Spleen (tissue), 11 donors: ENCODE results near the gene DCPS. TPM values are rescaled to one million over a fixed set of nuclear protein-coding genes. Genes with fewer than 3 reads are reported as not detected.

Source experiments
- DNase-seq: peaks from one replicate; pipeline ENCODE4 v3.0.0-alpha.2; 2020
- H3K27ac ChIP-seq, 8 donors: fragments of 200-600 bp; sonication (generic) in 7 of 8; 1 replicate in 4 of 8; 2 replicates in 4 of 8; pipeline versions ENCODE4 v1.5.0 to v1.8.0; 2016 to 2021; ENCODE audit warnings: inconsistent platforms in 4 of 8, mild to moderate bottlenecking in 4 of 8, moderate library complexity in 1 of 8
- H3K27me3 ChIP-seq, 7 donors: fragments of 200-600 bp; sonication (generic) in 6 of 7; replicated peaks in 1 of 7; 1 replicate in 4 of 7; 2 replicates in 3 of 7; pipeline versions ENCODE4 v1.5.0 to v1.8.0; 2016 to 2021; ENCODE audit warnings: inconsistent platforms in 3 of 7, mild to moderate bottlenecking in 1 of 7
- H3K36me3 ChIP-seq, 6 donors: fragments of 200-600 bp; sonication (generic) in 5 of 6; 1 replicate in 4 of 6; 2 replicates in 2 of 6; pipeline versions ENCODE4 v1.5.0 to v1.8.0; 2016 to 2021; ENCODE audit warnings: inconsistent platforms in 2 of 6
- H3K4me1 ChIP-seq, 6 donors: fragments of 200-600 bp; sonication (generic) in 5 of 6; 1 replicate in 3 of 6; 2 replicates in 3 of 6; pipeline versions ENCODE4 v1.5.0 to v1.8.0; 2016 to 2021; ENCODE audit warnings: inconsistent platforms in 3 of 6
- H3K4me3 ChIP-seq, 8 donors: fragments of 200-600 bp; sonication (generic) in 7 of 8; 1 replicate in 4 of 8; 2 replicates in 4 of 8; pipeline versions ENCODE4 v1.5.0 to v1.8.0; 2016 to 2021; ENCODE audit warnings: inconsistent platforms in 4 of 8, mild to moderate bottlenecking in 4 of 8, moderate library complexity in 2 of 8
- H3K9me3 ChIP-seq, 8 donors: fragments of 200-600 bp; sonication (generic) in 7 of 8; 1 replicate in 4 of 8; 2 replicates in 4 of 8; pipeline versions ENCODE4 v1.5.0 to v1.8.0; 2016 to 2021; ENCODE audit warnings: inconsistent platforms in 4 of 8
- POLR2A ChIP-seq, 3 donors: fragments of 450-650 bp; IDR thresholded peaks; one replicate each; pipeline ENCODE4 v1.5.1; 2017; ENCODE audit warnings: antibody characterized with exemption in 3 of 3, mild to moderate bottlenecking in 1 of 3
- POLR2AphosphoS5 ChIP-seq, 3 donors: sonication (generic); formaldehyde crosslinking; IDR thresholded peaks; one replicate each; pipeline ENCODE4 v1.5.1; 2017; ENCODE audit warnings: antibody characterized with exemption in 3 of 3
- WGBS, 5 donors: extraction: QIAGEN DNeasy Blood & Tissue Kit in 3 of 5; methylation state at CpG; one replicate each; pipeline versions ENCODE4 v1.1.5 to v1.1.7; 2013 to 2018; 5-methylcytosine and 5-hydroxymethylcytosine counted together
- intact Hi-C: fragments of 100-400 bp; cut with DNase I; formaldehyde crosslinking; loops from one replicate; pipeline ENCODE4 v1.15.0; 2023; ENCODE audit warnings: low total_unique reads
- polyA plus RNA-seq, 3 donors: library from polyadenylated mRNA; stranded (reverse); fragments of 200-250 nt; gene quantifications; one replicate each; pipeline ENCODE4 v1.2.1, GENCODE V29; 2013
- total RNA-seq, 7 donors: library from RNA; depleted of rRNA in 3 of 7; stranded (reverse); fragments of >200 nt in 3 of 7; fragmentation: NEBNext Ultra II Directional in 4 of 7; extraction: Animal tissue kit (Norgen Biotek cat#: 25700) in 4 of 7; gene quantifications; one replicate each; pipeline versions ENCODE4 v1.1.0 to v1.2.1, GENCODE V29; 2016 to 2021
- TF ChIP-seq, protein P1 (sequence below), 11 experiments: fragments of 200-600 bp in 7 of 11; fragments of 450-650 bp in 4 of 11; sonication (generic) in 4 of 11; IDR thresholded peaks in 8 of 11; conservative IDR thresholded peaks in 3 of 11; 1 replicate in 7 of 11; 2 replicates in 4 of 11; pipeline versions ENCODE4 v1.4.0 to v1.8.0; 2016 to 2021; ENCODE audit warnings: antibody characterized with exemption in 11 of 11, inconsistent platforms in 4 of 11, mild to moderate bottlenecking in 1 of 11
- donor health status: healthy with polysubstance abuse.
- donor health status: DM: no; HTN: no; CAD: no; lungs with moderate emphysema.
- donor health status: DM: no; HTN: no; CAD: no.
- donor health status: Bipolar disorder and iron deficiency.
- donor health status: healthy.
- donor health status: DM: no; HTN: no; CAD: no.
- donor health status: DM: yes; HTN: yes; CAD: no.

DCPS gene
- total and polyA plus RNA-seq, 10 donors, result 17.4 to 35.2 (median 22.7) TPM

DNA sequence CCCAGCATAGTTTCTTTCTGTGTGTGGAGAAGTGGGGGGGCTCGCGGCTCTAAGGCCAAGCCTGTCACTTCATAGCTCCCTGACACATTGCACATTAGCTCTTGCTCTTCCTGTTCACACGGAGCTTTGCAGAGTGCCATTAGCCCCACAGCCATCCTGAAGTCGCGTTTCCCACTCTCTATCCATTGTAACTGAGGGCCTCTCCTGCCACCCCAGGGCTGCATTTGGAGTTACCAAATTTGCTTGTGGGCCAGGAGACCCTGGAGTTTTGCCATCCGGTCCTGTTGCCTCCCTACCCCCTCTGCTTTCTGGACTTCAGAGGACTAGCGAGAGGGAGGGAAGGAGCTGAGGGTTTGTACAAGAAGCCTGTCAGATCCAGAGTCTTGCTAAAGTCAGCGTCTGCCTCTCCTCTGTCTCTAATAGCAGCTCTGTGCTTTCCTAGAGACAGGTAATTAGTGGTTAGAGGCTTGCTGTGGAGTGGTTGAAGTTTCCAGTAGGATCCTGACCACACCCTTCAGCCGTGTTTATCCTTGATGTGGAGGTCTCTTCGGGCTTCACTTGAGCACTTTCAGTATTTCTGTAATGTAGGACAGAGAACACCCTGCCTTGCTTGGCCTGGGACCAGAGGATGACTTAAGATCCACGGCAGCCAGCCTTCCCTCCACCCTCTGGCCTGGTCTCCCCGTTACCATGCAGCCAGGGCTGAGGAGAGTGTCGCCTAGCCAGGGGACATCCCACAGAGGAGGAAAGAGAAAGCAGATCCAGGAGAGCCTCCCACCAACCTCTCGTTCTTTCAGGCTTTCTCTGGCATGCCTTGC, 14.1 kb downstream of the DCPS start:
- TF ChIP-seq POLR2AphosphoS5 (IDR thresholded peaks at IDR 0.05), result peak in 2 of 3 donors; percentile 8 to 62
- TF ChIP-seq, protein P1, sequence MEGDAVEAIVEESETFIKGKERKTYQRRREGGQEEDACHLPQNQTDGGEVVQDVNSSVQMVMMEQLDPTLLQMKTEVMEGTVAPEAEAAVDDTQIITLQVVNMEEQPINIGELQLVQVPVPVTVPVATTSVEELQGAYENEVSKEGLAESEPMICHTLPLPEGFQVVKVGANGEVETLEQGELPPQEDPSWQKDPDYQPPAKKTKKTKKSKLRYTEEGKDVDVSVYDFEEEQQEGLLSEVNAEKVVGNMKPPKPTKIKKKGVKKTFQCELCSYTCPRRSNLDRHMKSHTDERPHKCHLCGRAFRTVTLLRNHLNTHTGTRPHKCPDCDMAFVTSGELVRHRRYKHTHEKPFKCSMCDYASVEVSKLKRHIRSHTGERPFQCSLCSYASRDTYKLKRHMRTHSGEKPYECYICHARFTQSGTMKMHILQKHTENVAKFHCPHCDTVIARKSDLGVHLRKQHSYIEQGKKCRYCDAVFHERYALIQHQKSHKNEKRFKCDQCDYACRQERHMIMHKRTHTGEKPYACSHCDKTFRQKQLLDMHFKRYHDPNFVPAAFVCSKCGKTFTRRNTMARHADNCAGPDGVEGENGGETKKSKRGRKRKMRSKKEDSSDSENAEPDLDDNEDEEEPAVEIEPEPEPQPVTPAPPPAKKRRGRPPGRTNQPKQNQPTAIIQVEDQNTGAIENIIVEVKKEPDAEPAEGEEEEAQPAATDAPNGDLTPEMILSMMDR (IDR thresholded peaks at IDR 0.05 in 8 of 11, conservative IDR thresholded peaks at IDR 0.05 in 3 of 11), result no peak
- H3K4me3 ChIP-seq, result peak overlapping the region in 1 of 8 donors; percentile 32
- 22 to 48% (median 32%) methylated on average over 12 to 14 of the region's 14 CpGs for WGBS, 5 donors
- intact Hi-C loops, result no loop called here
- H3K27ac ChIP-seq, result peak overlapping the region; percentile 40 to 85 (median 80)
- H3K9me3 ChIP-seq, result no peaks in the 10 kb centered on the region
- peak; percentile 55 for DNase-seq
- peaks cover 17 to 64% (median 25%) of the 10 kb centered on the region in 6 donors for H3K4me1 ChIP-seq
- peaks cover 0 to 35% (median 9%) of the 10 kb centered on the region in 6 donors for H3K36me3 ChIP-seq
- H3K27me3 ChIP-seq, result no peaks in the 10 kb centered on the region

DNA sequence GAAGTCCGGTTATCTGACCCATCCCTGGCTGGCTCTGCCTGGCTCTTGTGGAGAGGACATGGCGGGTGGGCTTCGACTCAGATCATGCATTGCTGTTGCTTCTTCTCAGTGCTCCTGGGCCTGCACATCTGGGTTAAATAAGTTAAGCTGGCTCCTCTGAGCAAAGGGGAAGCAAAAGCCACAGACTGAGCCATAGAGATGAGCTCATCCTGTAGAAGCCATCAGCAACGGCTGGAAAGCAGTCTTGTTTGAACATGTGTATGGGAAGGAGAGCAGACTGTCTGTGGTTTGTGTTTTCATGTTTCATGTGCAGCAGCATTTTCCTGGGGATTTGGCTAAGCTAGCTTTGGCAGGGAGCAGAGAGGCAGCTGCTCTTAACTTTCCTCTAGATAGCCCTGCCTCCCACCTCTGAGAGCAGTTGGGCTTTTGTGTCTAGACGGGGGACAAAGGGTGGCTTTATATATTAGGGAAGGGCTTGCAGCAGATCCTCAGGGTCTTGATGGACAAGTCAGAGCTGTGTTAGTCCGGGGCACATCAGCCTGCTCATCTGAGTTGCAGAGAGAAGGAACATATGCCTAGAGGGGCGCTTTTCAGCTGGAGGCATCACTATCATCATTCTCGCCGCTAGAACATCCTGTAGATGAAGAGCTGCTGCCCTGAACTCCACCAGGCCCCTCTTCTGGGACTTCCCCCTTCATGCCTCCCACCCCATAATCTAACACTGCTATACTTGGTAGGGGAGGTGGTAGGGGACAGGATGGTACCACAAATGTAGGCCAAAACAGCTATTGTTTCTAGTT, 14.9 kb downstream of the DCPS start:
- DNase-seq, result no peak
- TF ChIP-seq POLR2AphosphoS5 (IDR thresholded peaks at IDR 0.05) (peak in 1 of 3 donors; percentile 2), POLR2A (IDR thresholded peaks at IDR 0.05) (no peak)
- peaks cover 17 to 55% (median 24%) of the 10 kb centered on the region in 6 donors for H3K4me1 ChIP-seq
- H3K4me3 ChIP-seq, result peak overlapping the region in 1 of 8 donors; percentile 32
- no peaks in the 10 kb centered on the region for H3K9me3 ChIP-seq
- H3K27ac ChIP-seq, result peak overlapping the region; percentile 20 to 85 (median 80)
- WGBS, 5 donors, result 23 to 47% (median 34%) methylated on average over 8 to 9 of the region's 9 CpGs
- H3K27me3 ChIP-seq, result no peaks in the 10 kb centered on the region
- H3K36me3 ChIP-seq, result peaks cover 0 to 34% (median 9%) of the 10 kb centered on the region in 6 donors
- intact Hi-C loops, result no loop called here

DNA sequence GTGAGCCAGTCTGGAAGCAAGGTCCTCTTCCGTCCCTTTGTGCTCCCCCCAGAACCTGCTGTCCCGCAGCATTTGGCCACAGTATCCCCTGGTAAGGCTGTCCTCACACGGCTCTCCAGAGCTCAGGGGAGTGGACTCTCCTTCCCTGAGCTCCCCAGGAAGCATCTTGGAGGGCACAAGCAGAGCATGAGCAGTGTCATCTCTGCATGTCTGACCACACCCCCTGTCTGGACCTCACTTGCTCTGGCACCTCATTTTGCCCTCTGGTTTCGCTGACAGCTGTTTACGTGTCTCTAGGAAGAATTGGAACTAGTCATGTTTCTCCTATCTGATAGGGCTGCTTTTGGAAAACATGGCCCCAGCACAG, 15.5 kb downstream of the DCPS start:
- peak; percentile 64 for DNase-seq
- no peaks in the 10 kb centered on the region for H3K27me3 ChIP-seq
- H3K9me3 ChIP-seq, result no peaks in the 10 kb centered on the region
- H3K36me3 ChIP-seq, result peaks cover 0 to 32% (median 3%) of the 10 kb centered on the region in 6 donors
- no peak for TF ChIP-seq POLR2A (IDR thresholded peaks at IDR 0.05)
- TF ChIP-seq, protein P1 (IDR thresholded peaks at IDR 0.05 in 8 of 11, conservative IDR thresholded peaks at IDR 0.05 in 3 of 11), result no peak
- TF ChIP-seq POLR2AphosphoS5 (IDR thresholded peaks at IDR 0.05), result no peak
- intact Hi-C loops, result no loop called here
- H3K4me3 ChIP-seq, result no peak overlapping the region
- peak overlapping the region; percentile 3 to 85 (median 80) for H3K27ac ChIP-seq
- H3K4me1 ChIP-seq, result peaks cover 17 to 53% (median 24%) of the 10 kb centered on the region in 6 donors
- WGBS, 5 donors, result 69 to 86% (median 75%) methylated on average over 5 of the region's 5 CpGs

DNA sequence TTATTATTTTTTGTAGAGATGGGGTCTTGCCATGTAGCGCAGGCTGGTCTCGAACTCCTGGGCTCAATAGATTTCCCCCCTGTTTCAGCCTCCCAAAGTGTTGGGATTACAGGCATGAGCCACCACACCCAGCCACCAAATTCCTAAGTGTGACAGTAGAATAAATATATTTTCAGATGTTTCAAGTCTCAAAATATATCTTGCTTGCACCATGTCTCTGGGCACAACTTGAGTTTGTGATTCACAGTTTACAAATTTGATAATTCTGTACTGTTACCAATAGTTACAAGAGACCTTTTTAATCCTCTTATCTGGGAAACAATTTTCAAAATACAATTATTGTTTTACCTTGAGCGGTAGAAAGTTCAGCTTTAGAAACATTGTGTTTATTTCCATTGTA, 19.1 kb downstream of the DCPS start:
- Histone ChIP-seq H3K4me1 (peaks cover 9 to 31% (median 16%) of the 10 kb centered on the region in 6 donors), H3K27me3 (no peaks in the 10 kb centered on the region), H3K9me3 (no peaks in the 10 kb centered on the region), H3K36me3 (peaks cover 0 to 22% (median 0%) of the 10 kb centered on the region in 6 donors), H3K27ac (no peak overlapping the region), H3K4me3 (no peak overlapping the region)
- WGBS, 5 donors, result 92 to 100% (median 98%) methylated on average over 3 of the region's 3 CpGs
- no peak for DNase-seq
- intact Hi-C loops, result loop anchor here (10.0 kb wide), 1 partner anchor 102 kb away; no protein-coding TSS in a partner anchor
- no peak for TF ChIP-seq POLR2A (IDR thresholded peaks at IDR 0.05)
- TF ChIP-seq, protein P1 (IDR thresholded peaks at IDR 0.05 in 8 of 11, conservative IDR thresholded peaks at IDR 0.05 in 3 of 11), result no peak
- TF ChIP-seq POLR2AphosphoS5 (IDR thresholded peaks at IDR 0.05), result no peak
